Measurements from ENCODE around the gene DCTN2.
"Not testable (repeated sequence)": the region's sequence is repeated elsewhere in the genome, so short reads cannot be mapped to it uniquely, and the experiment has no call there.

The DCTN2 gene

DNA sequence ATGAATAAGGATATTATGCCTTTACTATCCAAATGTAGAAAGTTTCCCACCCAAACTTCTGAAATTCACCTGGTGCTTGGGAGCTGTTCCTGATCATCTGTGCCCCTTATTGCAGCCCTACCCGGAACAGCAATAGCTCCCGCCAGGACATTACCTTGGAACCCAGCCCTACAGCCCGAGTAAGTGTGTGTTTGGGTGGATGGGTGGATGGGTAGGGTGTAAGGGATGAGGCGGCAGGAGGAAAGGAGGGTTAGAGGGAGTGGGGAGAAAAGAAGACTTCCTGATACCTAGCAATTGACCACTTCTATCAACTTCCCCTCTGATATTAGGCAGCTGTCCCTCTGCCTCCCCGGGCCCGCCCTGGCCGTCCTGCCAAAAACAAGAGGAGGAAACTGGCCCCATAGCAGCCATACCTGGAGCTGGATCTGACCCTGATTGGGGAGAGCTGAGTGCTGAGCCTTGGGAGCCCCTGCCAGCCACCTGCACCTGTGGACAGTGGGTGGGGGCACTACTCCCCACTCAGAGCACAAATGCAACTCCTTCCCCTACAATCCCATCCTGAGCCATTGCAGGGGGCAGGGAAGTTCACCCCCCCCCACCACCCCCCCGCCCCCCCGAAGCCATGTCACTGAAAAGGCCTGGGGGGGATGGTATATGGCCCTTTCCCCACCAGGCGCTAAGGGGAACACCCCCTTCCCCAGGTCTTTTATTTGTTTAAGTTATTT is 18.0 kb downstream of the DCTN2 start:
- no peak for DNase-seq (ENCODE audit: low read depth in 2 of 2)

DNA sequence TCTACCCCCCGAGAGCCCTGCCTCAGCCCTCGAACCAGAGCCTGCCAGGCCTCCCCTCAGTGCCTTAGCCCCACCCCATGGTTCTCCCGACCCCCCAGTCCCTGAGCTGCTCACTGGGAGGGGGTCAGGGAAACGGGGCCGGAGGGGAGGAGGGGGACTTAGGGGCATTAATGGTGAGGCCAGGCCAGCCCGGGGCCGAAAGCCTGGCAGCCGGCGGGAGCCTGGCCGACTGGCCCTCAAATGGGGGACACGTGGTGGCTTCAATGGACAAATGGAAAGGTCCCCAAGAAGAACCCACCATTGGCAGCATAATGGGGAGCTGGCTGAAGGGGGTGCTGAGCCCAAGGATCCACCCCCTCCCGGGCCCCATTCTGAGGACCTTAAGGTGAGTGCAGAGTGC is 18.8 kb downstream of the DCTN2 start:
- DNase-seq (ENCODE audit: low read depth in 2 of 2) = no peak

DNA sequence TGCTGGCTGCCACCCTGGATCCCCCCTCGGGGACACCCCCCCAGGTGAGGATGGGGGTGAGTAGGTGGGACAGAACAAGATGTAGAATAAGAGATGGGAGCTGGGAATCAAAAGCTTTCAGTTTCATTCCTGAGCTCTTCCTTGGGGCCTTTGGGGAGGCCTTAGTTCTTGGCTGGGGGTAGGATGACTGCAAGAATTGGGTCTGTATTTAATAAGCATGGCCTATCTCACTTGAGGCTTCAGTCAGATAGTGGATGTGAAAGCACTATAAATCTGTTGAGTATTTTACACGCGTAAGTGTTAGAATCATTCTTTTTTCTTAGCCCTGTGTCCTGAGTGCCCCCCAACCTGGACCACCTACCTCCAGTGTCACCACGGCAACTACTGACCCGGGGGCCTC is 19.8 kb downstream of the DCTN2 start:
- DNase-seq (ENCODE audit: low read depth in 2 of 2) = no peak

DNA sequence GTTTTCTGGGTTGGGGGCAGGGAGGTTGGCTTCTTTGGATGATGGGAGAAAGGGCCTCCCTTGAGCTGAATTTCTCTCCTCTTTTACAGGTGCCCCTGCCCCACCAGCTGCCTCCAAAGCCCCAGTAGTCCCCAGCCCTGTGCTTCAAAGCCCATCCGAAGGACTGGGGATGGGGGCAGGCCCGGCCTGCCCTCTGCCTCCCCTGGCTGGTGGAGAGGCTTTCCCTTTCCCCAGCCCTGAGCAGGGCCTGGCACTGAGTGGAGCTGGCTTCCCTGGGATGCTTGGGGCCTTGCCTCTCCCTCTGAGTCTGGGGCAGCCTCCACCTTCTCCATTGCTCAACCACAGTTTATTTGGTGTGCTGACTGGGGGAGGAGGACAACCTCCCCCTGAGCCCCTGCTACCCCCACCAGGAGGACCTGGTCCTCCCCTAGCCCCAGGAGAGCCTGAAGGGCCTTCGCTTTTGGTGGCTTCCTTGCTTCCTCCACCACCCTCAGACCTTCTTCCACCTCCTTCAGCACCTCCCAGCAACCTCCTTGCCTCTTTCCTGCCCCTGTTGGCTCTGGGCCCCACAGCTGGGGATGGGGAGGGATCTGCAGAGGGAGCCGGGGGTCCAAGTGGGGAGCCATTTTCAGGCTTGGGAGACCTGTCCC is 20.4 kb downstream of the DCTN2 start:
- no peak for DNase-seq (ENCODE audit: low read depth in 2 of 2)

DNA sequence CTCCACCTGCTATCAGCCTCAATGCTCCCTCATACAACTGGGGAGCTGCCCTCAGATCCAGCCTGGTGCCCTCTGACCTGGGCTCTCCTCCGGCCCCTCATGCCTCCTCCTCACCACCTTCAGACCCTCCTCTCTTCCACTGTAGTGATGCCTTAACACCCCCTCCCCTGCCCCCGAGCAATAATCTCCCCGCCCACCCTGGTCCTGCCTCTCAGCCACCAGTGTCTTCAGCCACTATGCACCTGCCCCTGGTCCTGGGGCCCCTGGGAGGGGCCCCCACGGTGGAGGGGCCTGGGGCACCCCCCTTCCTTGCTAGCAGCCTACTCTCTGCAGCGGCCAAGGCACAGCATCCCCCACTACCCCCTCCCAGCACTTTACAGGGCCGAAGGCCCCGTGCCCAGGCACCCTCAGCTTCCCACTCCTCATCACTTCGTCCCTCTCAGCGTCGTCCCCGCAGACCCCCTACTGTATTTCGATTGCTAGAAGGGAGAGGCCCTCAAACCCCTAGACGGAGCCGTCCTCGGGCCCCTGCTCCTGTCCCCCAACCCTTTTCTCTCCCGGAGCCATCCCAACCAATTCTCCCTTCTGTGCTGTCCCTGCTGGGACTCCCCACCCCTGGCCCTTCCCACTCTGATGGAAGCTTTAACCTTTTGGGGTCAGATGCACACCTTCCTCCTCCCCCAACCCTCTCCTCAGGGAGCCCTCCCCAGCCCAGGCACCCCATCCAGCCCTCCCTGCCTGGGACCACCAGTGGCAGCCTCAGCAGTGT is 21.2 kb downstream of the DCTN2 start:
- no peak for DNase-seq (ENCODE audit: low read depth in 2 of 2)

DNA sequence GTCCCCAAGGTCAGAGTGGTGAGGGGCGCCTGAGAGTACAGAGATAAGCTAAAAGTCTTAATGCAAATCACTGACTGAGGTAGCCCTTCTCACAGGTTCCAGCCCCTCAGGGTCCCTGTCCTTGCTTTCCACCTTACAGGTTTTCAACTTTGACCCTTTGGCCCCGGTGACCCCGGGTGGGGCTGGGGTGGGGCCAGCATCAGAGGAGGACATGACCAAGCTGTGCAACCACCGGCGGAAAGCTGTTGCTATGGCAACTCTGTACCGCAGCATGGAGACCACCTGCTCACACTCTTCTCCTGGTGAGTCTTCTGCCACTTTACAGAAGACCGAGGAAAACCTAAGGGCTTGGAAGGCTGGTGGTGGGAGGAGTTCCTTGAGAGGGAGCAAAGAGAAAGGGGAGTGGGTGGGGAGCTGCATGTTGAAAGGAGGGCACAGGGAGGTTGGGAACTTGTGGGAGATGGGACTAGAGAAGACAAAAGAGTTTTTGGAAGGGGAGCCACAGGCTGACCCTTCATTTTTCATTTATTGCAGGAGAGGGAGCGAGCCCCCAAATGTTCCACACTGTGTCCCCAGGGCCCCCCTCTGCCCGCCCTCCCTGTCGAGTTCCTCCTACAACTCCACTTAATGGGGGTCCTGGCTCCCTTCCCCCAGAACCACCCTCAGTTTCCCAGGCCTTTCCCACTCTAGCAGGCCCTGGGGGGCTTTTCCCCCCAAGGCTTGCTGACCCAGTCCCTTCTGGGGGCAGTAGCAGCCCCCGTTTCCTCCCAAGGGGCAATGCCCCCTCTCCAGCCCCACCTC is 22.0 kb downstream of the DCTN2 start:
- DNase-seq (ENCODE audit: low read depth in 2 of 2) = no peak

DNA sequence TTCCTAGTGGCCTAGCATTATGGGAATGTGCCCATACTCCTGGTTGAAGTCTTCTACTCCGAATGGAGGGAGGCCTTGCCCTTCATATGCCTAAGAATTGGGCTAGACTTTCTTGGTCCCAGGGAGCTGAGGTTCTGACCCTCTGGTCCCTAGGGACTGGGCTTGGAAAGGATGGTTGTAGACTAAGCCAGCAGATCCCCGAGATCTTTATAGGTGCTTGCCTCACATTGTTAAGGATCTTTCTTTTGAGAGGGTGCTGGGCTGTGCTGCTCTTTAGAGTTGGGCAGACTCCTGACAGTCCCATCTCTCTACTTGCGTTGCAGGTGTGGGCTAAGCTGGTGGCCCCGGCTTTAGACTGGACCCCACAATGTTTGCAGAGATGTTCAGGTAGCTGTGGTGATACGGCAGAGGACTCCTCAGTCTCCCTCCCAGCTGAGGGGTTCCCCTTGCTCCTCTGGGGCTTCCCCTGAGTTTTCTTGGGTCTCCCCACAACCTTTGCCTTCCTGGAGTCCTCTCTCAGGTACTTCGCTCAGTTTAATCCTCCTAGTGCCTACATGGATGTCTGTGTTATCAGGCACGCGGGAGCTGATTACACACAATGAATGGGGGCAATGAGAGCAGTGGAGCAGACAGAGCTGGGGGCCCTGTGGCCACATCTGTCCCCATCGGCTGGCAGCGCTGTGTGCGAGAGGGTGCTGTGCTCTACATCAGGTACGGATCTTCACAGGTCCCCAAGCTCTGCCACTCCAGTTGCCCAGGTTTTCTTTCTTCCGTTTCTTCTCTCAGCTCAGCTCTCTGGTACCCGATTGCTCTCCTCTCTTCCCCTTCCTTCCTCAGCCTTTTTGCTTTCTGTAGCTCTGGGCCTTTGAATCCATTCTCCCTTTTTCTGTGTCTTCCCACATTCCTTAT is 23.0 kb downstream of the DCTN2 start:
- DNase-seq (ENCODE audit: low read depth in 2 of 2) = no peak

DNA sequence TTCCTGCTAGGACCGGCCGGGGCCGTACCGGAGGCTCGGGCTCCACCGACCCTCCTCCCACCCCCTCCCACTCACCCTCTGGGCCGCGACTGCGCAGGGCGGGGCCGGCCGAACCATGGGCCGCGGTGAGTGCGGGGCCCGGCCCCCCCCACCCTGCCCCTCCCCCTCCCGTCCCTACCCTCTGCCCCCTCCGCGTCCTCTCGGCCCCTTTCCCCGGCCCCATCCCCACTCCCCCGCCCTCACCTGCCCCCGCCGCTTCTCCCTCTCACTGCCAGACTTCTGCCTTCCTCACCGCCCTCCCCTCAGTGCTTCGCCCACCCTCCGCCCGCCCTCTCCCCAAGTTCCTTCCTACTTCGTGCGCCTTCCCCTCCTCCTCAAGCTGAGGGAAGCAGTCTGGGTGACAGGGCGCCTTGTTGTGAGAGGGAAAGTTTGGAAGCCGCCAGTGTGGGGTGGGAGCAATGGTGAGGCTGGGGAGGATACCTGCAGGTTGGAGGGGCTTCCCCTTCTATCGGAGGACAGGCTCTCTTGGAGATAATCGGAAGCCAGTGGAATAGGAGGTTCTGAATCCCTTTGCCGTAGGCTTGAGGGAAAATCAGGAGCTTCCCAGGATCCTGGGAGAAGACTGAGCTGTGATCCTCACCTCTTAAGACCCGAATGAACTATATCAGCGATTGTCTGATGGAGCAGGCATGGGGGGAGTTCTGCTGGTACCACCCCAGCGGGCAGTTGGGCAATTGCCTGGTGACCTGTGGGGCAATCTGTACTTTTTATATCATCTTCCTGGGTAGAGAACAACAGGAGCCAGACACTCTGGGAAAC is 23.9 kb downstream of the DCTN2 start:
- peak in 1 of 2 donors; percentile 36 for DNase-seq (ENCODE audit: low read depth in 2 of 2)

DNA sequence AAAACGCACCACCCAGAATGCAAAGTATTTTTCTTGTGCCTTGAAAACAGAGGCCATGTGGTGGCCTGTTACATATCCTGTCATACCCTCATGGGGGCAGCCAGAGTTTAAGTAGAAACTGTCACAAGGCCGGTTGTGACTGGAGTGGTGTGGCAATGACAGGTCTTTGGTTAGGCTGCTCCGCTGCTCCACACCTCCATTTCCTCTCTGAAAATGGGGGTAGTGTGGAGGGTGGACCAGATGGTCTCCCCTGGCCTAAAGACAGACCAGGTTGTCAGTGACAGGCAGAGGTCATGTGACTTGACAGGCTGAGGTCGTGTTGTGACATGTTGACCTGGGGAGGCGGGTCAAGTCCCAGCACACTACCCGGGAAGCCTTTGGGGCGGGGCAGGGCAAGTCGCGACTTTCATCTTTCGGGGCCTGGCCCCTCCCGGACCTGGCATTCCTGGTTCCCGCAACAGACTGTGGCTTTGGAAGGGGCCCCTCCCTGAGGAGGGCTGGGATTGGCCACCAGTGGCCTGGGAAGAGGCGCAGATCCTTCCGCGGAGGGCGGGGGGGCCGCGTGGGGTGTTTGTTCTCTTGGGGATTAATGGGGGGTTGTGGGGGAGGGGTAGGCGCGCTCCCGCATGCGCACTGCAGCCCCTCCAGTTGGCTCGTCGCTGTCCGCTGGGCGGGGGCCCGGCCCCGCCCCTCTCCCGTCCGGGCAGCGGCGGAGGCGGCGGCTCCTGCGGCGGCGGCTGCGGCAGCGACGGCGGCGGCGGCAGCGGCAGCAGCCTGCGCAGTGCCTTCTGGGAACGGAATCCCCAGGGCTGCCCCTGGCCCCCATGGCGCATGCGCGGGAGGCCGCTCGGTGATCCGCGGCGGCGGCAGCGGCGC is 24.7 kb downstream of the DCTN2 start, which contains the start of gene MBD6:
Gene MBD6, plus strand, starts transcription at position 814 of the 876 bp plus-strand sequence. CDS start 1,480 bp downstream, outside the sequence.
- DNase-seq (ENCODE audit: low read depth in 2 of 2) = peak; percentile 72 to 85

DNA sequence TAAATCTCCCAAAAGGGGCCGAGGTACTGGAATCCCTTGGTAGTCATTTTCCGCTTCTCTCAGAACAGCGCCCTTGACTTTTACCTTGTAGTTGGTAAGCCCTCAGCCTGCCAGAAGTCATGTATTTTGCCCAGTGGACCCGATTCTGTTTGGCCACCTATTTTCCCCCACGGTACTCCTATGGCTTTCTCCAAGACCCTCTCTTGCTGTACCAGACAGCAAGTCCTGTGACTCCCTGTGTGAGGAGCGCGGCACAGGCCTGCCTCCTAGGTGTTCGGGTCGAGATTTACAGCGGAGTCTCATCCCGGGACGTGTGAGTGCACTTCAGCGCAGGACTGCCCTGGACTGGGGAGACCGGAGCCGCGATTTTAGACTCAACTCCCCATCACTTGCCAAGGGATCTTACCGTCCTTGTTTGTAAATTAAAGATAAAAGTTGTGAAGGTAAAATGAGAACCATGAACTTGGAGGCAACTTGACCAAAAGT is 25.4 kb downstream of the DCTN2 start:
- DNase-seq (ENCODE audit: low read depth in 2 of 2) = no peak

DNA sequence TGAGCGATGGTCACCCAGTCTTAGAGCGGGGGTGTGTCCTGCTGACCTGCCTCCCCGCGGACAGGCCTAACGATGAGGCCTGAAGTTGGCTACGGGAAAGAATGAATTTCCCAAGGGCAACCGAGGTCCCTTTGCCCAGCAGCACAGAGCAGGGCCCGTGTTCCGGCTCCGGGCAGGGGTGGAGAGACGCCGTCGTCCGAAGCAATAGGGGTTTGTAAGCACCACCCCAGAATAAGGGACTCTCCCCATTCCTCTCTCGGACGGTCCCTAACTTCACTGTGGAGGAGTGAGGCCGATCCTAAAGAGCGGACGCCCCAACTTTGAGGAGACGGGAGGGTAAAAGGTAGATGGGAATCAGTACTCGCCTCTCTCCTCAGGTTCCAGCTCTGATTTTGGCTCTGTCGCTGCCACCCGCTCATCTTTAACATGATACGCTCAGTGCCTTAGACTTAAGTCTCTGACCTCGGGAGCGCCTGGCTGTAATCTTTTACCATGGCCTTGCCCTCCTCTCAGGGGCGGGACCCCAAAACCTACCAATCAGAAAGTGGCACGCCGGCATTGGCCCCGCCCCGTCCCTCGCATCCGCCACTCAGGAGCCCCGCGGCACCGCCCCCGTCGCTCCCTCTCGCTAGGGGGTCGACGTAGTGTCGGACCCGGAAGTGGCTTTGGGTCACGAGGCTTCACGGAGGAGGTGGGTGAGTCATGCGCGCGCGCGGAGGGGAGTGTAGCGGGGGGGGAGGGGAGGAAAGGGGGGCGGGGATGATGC is 26.8 kb downstream of the DCTN2 start, which contains the start of gene DDIT3:
Gene DDIT3, minus strand, starts transcription at position 462 of the 766 bp plus-strand sequence. CDS start 3,108 bp downstream, outside the sequence.
- DNase-seq (ENCODE audit: low read depth in 2 of 2) = peak; percentile 99 to 100

DNA sequence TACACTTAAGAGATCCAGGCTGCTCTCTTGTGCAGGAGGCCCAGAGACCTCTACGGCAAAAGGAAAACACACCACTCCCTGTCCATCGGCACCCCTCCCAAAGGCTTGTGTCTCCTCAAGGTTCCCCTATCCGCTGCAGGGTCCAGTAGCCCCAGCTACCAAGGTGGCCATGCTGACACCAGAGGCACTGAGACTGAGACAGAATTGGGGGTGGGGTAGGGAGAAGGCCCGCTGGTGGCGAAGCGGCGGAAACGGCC is 27.3 kb downstream of the DCTN2 start:
- peak in 1 of 2 donors; percentile 15 for DNase-seq (ENCODE audit: low read depth in 2 of 2)

DNA sequence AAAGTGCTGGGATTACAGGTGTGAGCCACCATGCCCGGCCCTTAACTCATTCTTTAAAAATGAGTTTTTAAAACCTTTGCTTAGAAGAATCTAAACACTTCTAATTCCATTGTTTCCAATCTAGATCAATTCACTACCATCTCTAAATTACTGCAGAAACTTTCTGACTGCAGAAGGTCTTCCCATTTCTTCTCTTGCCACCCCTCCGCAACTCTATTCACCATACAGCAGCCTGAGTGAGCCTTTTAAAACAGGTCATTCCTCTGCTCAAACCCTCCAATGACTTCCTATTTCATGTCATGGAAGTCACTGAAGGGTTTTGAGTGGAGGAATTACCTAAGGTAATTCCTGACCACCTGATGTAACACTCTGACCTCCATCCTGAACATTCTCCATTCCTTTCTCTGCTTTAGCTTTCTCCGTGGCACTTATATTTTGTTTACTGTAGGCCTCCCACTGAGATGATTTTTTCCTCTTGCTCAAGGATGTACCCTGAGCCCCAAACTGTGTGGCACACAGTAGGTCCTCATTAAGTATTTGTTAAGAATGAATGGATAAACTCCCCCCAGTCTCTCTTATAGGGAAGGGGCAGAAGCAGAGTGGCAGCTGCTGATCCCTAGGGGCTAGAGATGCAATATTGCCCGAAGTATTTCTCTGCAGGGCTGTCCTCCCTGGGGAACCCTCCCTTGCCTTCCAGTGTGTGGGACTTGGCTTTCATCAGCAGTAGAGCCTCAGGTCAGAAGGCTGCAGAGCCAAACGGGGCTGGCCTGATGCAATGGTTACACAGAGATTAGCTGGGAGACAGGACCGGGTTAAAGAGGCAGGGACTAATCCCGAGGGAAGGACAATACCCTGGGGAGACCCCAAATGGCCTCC is 27.8 kb downstream of the DCTN2 start:
- DNase-seq (ENCODE audit: low read depth in 2 of 2) = no peak

DNA sequence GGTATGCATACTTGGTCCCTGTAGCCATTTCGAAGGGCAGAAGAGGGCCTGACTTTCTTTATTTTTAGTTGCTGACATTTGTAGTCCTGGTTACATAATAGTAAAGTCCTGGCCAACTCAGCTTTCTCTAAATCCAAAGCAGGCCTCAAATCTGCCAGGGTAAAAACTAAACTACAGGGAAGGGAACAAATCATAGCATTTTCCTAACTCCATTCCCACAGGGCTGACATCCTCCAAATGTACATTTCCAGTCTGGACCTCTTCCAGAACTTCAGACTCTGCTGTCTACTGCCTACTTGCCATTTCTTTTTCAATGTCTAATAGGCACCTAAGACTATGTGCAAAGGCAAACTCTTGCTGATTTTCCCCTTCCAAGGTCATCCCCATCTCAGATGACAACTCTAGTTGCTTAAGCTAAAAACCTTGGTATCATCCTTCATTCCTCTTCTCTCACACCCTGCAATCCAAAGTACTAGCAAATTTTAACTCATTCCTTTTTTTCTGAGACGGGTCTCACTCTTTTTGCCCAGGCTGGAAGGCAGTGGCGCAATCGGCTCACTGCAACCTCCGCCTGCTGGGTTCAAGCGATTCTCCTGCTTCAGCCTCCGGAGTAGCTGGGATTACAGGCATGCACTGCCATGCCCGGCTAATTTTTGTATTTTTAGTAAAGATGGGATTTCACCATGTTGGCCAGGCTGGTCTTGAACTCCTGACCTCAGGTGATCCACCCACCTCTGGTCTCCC is 28.6 kb downstream of the DCTN2 start:
- DNase-seq (ENCODE audit: low read depth in 2 of 2) = no peak

DNA sequence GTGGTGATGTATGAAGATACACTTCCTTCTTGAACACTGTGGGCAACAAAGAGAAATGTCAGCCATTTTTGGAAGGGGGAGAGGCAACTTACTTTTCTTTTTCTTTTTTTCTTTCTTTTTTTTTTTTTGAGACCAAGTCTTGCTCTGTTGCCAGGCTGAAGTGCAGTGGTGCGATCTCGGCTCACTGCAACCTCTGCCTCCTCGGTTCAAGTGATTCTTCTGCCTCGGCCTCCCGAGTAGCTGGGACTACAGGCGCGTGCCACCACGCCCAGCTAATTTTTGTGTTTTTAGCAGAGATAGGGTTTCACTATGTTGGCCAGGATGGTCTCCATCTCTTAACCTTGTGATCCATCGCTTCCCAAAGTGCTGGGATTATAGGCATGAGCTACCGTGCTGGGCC is 29.3 kb downstream of the DCTN2 start:
- DNase-seq (ENCODE audit: low read depth in 2 of 2) = not testable (repeated sequence)

DNA sequence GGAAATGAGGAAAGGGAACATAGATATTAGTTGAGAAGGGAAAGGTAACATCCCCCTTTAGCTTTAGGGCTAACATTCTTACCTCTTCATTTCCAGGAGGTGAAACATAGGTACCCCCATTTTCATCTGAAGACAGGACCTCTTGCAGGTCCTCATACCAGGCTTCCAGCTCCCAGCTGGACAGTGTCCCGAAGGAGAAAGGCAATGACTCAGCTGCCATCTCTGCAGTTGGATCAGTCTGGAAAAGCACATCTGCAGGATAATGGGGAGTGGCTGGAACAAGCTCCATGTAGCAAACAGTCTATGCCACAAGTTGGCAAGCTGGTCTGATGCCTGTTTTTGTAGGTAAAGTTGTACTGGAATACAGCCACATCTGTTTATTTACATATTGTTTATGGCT is 29.8 kb downstream of the DCTN2 start:
- no peak for DNase-seq (ENCODE audit: low read depth in 2 of 2)

Measured in stimulated activated CD8-positive, alpha-beta memory T cell treated with anti-CD3 and anti-CD28 coated beads, Interleukin-15, amount 100 ng/mL, for 4 hours (primary cell).